Measurements from ENCODE around the gene ASIC4. TPM values are rescaled to one million over a fixed set of nuclear protein-coding genes. Genes with fewer than 3 reads are reported as not detected.

Gene ASIC4
- total RNA-seq, 1 experiment from 2014 or later = not detected

Small RNAs within 50 kb of the gene (small RNA-seq; reads per million reads assigned to genes)
- not detected for gene MIR3132

Other genes with a start within 250 kb of the ASIC4 start
- 11.5 and 13.8 TPM in 2 replicates for gene DNAJB2, start 235.1 kb upstream of the ASIC4 start, total RNA-seq (2014; rRNA removed; shearing (Covaris generic))
- 10.2 and 11.2 TPM in 2 replicates for gene PTPRN, start 205.1 kb upstream of the ASIC4 start, total RNA-seq (2014; rRNA removed; shearing (Covaris generic))
- gene RESP18, start 181.7 kb upstream of the ASIC4 start, total RNA-seq (2014; rRNA removed; shearing (Covaris generic)) = not detected in 2 replicates
- 77.0 and 94.9 TPM in 2 replicates for gene DNPEP, start 126.6 kb upstream of the ASIC4 start, total RNA-seq (2014; rRNA removed; shearing (Covaris generic))
- gene DES, start 96.1 kb upstream of the ASIC4 start, total RNA-seq (2014; rRNA removed; shearing (Covaris generic)) = not detected in 2 replicates
- gene SPEG, start 79.6 kb upstream of the ASIC4 start, total RNA-seq (2014; rRNA removed; shearing (Covaris generic)) = 20.6 and 23.0 TPM in 2 replicates
- gene GMPPA, start 15.6 kb upstream of the ASIC4 start, total RNA-seq (2014; rRNA removed; shearing (Covaris generic)) = 40.0 and 47.8 TPM in 2 replicates
- 126 and 132 TPM in 2 replicates for gene CHPF, start 29.3 kb downstream of the ASIC4 start, total RNA-seq (2014; rRNA removed; shearing (Covaris generic))
- 1.8 and 2.0 TPM in 2 replicates for gene TMEM198, start 29.5 kb downstream of the ASIC4 start, total RNA-seq (2014; rRNA removed; shearing (Covaris generic))
- gene OBSL1, start 57.1 kb downstream of the ASIC4 start, total RNA-seq (2014; rRNA removed; shearing (Covaris generic)) = 71.0 and 80.8 TPM in 2 replicates
- gene INHA, start 57.8 kb downstream of the ASIC4 start, total RNA-seq (2014; rRNA removed; shearing (Covaris generic)) = not detected in 2 replicates
- gene STK11IP, start 83.4 kb downstream of the ASIC4 start, total RNA-seq (2014; rRNA removed; shearing (Covaris generic)) = 17.1 and 18.2 TPM in 2 replicates
- gene SLC4A3, start 113.1 kb downstream of the ASIC4 start, total RNA-seq (2014; rRNA removed; shearing (Covaris generic)) = 5.8 and 7.9 TPM in 2 replicates

All from HT1080 (cell line).